GM06990 (cell line): Measurements from ENCODE around the gene ADCY6.

Experiments
- DNase-seq: peaks from one replicate; pipeline ENCODE4 v3.0.0-alpha.2; 2011; ENCODE audit not compliant: insufficient read length; ENCODE audit errors: extremely low read depth
- H3K27me3 ChIP-seq: replicated peaks from 2 replicates; pipeline ENCODE4 v1.6.0; 2011; ENCODE audit warnings: low read length; ENCODE audit not compliant: control insufficient read depth, insufficient read depth
- H3K36me3 ChIP-seq: 2 replicates; pipeline ENCODE4 v1.5.1; 2011; ENCODE audit warnings: low read length; ENCODE audit not compliant: control insufficient read depth, insufficient read depth
- H3K4me3 ChIP-seq: replicated peaks from 2 replicates; pipeline ENCODE4 v1.5.1; 2011; ENCODE audit warnings: low read depth, mild to moderate bottlenecking, control low read depth, low read length
- TF ChIP-seq, protein P1 (sequence below): IDR thresholded peaks from 2 replicates; pipeline ENCODE4 v1.5.1; 2011; ENCODE audit warnings: low read length, control low read depth, mild to moderate bottlenecking, inconsistent platforms; ENCODE audit not compliant: insufficient read depth, poor library complexity, severe bottlenecking

ADCY6 gene

DNA sequence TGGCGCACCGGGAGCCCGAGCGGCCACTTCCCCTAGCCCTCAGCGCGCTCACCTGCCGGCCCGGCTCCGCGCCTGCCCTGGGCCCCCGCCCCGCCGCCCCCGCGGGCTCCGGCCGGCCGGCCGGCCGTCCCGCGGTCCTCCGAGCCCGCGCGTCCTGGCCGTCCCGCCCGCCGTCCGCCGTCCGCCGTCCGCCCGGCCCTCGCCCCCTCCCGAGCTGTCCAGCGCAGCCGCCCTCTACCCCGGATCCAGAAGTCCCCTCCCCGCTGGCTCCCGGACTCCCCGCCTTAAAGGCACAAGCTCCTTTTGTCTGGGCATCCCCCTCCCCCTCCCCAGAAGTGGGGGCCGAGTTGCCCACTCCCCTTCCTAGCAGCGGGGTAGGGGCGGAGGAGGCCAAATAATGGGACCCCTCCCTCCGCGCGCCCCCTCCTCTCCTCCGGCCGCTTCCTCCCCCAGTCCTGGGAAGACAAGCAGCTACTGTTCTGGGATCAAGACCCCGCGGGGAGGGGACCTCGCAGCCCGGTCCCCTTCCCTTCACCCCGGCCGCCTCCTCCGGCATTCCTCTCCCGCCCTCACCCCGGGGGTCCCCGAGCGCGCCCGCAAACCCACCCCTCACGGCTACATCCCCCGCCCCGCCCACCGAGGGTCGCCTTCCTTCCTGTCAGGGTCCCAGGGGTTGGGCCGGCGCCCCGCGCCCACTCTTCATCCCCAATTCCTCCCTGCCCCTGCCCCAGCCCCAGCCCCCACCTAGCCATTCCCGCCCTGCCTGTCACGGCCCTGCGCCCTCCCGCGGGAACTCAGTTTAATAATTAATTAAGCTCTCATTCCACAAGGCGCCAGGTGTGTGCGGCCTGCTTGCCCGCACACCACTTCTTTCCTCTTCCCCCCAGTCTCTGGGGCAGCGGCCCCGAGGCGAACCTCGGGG lies at the start of gene ADCY6:
ADCY6 (minus strand) TSS at position 236 of the 922 bp plus-strand sequence. CDS start 5,655 bp downstream, outside the sequence.
- TF ChIP-seq, protein P1, sequence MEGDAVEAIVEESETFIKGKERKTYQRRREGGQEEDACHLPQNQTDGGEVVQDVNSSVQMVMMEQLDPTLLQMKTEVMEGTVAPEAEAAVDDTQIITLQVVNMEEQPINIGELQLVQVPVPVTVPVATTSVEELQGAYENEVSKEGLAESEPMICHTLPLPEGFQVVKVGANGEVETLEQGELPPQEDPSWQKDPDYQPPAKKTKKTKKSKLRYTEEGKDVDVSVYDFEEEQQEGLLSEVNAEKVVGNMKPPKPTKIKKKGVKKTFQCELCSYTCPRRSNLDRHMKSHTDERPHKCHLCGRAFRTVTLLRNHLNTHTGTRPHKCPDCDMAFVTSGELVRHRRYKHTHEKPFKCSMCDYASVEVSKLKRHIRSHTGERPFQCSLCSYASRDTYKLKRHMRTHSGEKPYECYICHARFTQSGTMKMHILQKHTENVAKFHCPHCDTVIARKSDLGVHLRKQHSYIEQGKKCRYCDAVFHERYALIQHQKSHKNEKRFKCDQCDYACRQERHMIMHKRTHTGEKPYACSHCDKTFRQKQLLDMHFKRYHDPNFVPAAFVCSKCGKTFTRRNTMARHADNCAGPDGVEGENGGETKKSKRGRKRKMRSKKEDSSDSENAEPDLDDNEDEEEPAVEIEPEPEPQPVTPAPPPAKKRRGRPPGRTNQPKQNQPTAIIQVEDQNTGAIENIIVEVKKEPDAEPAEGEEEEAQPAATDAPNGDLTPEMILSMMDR, result no peak
- H3K36me3 ChIP-seq, result no peaks in the 10 kb centered on the region

DNA sequence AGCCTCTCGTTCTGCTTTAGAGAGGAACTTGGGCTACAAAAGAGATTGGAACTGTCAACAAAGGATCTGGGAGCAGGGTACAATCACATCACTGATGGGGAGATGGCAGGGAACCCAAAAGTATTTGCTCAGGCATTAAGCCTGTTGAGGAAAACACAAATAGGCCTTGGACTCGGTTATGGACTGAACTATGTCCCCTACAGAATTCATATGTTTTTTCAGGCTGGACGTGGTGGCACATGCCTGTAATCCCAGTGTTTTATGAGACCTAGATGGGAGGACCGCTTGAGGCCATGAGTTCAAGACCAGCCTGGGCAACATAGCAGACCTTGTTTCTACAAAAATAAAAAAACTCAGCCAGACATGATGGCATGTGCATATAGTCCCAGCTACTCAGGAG lies 49.2 kb upstream of the ADCY6 start:
- H3K27me3 ChIP-seq, result no peaks in the 10 kb centered on the region
- H3K4me3 ChIP-seq, result no peak overlapping the region
- DNase-seq, result no peak
- TF ChIP-seq, protein P1, result no peak
- H3K36me3 ChIP-seq, result peaks cover 27% of the 10 kb centered on the region

More for the DNA sequence above, at the start of gene ADCY6:
- H3K27me3 ChIP-seq, result peaks cover 4% of the 10 kb centered on the region
- peak within 1 kb of the TSS; percentile 37 for H3K4me3 ChIP-seq
- no peak for DNase-seq

DNA sequence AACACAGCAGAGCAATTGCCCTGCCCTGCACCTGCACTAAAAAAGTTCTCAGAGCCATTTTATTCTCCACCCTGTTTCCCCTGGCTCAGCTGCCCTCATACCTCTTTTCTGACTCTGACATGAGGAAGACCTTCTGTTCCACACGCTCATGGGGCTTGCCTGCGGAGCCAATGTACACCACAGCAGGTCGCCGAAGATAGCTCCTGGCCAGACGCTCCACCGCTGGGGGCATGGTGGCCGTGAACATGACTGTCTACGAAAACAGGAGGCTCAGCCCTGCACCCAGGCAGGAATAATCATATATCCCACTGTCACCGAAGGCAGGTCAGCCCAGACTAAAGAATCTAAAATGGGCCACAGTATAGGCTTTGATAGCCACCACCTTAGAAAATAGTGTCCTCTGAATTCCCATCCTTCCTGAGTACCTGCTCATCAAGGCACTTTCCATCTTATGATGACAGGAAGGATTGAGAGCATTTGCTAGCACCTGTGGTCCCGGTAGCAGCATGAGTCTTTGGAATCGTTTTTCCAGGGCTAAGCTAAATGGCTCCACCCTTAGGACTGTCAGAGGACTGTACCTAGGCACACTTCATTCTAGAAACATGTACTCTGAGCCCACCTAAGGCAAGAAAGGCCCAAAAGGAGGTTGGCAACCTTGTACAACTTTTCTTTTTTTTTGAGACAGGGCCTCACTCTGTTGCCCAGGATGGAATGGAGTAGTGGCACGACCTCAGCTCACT lies 43.6 kb upstream of the ADCY6 start:
- H3K36me3 ChIP-seq, result peaks cover 57% of the 10 kb centered on the region

DNA sequence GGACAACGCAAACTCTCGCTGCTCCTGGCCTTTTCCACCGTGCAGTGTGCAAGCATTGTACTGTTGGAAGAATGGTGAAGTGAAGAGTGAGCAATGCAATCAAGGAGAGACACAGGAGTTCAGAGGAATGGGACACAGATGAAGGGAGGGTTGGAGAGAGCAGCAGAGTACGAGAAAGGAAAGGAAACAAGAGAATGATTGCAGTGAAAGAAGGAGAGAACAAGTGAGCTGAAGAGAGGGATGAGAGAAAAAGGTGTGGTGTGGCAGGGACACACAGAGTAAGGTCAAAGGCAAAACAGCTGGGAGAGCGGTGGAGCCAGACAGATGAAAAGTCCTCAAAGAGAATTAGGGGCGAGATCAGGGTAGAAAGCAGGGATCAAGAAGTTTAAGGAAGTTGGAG lies 42.4 kb upstream of the ADCY6 start:
- peaks cover 49% of the 10 kb centered on the region for H3K36me3 ChIP-seq
- no peak overlapping the region for H3K4me3 ChIP-seq

More for the DNA sequence above, 43.6 kb upstream of the ADCY6 start:
- Histone ChIP-seq H3K27me3 (no peaks in the 10 kb centered on the region), H3K4me3 (no peak overlapping the region)
- TF ChIP-seq, protein P1, result no peak
- DNase-seq, result no peak

DNA sequence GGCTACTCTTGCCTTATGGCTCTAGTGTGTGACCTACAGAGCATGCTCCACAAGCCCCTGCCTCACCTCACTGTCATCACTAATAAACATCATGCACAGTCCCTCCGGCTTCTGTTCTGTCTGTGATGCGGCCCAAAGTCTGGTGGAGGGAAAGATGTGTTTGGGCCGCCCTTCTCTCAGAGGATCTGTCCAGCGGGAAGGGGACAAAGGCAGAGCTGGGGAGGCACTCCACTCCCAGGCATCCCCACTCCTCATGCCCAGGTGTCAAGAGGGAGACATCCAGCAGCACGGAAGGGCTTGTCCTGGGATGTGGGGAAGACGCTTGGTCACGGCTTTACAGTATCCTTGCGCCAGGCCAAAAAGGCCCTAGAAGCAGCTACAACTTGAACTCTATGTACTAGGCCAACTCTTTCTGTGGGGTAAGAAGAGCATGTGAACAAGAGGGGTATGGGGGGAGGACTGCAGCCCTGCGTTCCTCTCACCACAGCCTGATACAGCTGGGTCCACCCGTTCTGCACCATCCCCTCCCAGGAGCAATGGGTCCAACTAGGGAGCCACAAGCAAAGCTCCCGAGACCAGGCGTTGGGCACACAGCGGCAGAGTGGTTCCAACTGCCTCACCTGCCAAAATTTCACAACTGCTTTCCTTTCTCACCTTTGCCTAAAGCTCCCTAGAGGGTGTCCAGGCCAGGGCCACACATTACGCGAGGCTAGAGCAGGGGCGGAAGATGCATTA lies 40.1 kb upstream of the ADCY6 start:
- no peak for DNase-seq

More for the DNA sequence above, 42.4 kb upstream of the ADCY6 start:
- no peak for DNase-seq
- H3K27me3 ChIP-seq, result no peaks in the 10 kb centered on the region
- TF ChIP-seq, protein P1, result no peak

More for the DNA sequence above, 40.1 kb upstream of the ADCY6 start:
- TF ChIP-seq, protein P1, result no peak
- H3K36me3 ChIP-seq, result peaks cover 43% of the 10 kb centered on the region
- no peak overlapping the region for H3K4me3 ChIP-seq
- H3K27me3 ChIP-seq, result no peaks in the 10 kb centered on the region
